ENCODE results near the gene HIF1AN.

The HIF1AN gene

GRCh38 chr10:100519311-100520051, 16.3 kb upstream of the HIF1AN start, which contains the start of gene SEC31B:
TSS of gene SEC31B (minus strand) at chr10:100519861. CDS start at chr10:100516952, 2,909 bp downstream.
- Histone ChIP-seq H3K27ac (ENCODE audit: low read depth, low read length) (no peak within 1 kb of the TSS), H3K4me2 (ENCODE audit: low read depth, low read length, poor library complexity, severe bottlenecking) (no peak within 1 kb of the TSS), H2AFZ (ENCODE audit: low read depth, low read length, severe bottlenecking) (no peak within 1 kb of the TSS), H3K9me3 (ENCODE audit: insufficient read depth, low read length) (no peaks in the 10 kb centered on the region), H3K36me3 (ENCODE audit: low read length) (no peaks in the 10 kb centered on the region), H3K27me3 (ENCODE audit: low read length) (no peaks in the 10 kb centered on the region), H3F3A (ENCODE audit: insufficient read depth) (no peaks in the 10 kb centered on the region; the same call in 1 of the 2 replicates), H3K9me2 (replicated peaks; ENCODE audit: insufficient read depth, low read length) (no peaks in the 10 kb centered on the region), H3K4me3 (ENCODE audit: insufficient read depth, low read length, poor library complexity, severe bottlenecking) (no peak within 1 kb of the TSS), H4K20me1 (ENCODE audit: low read depth, low read length) (no peaks in the 10 kb centered on the region), H3K79me2 (ENCODE audit: insufficient read depth, low read length) (no peaks in the 10 kb centered on the region), H3K9ac (ENCODE audit: low read length) (no peak within 1 kb of the TSS)
- TF ChIP-seq EZH2phosphoT487 (conservative IDR thresholded peaks at IDR 0.05; ENCODE audit: low read length) (no peak), CTCF (IDR thresholded peaks at IDR 0.05; ENCODE audit: insufficient read depth, low read length, poor library complexity, severe bottlenecking) (no peak)

GRCh38 chr10:100520811-100521210, 14.9 kb upstream of the HIF1AN start:
- no peaks in the 10 kb centered on the region for H3K9me3 ChIP-seq (ENCODE audit: insufficient read depth, low read length)
- no peaks in the 10 kb centered on the region for H3K27me3 ChIP-seq (ENCODE audit: low read length)
- H3K36me3 ChIP-seq (ENCODE audit: low read length), result peaks cover under 1% of the 10 kb centered on the region; the same call in 1 of the 2 replicates
- H3K4me2 ChIP-seq (ENCODE audit: low read depth, low read length, poor library complexity, severe bottlenecking), result no peak overlapping the region
- no peak overlapping the region for H3K9ac ChIP-seq (ENCODE audit: low read length)
- H4K20me1 ChIP-seq (ENCODE audit: low read depth, low read length), result no peaks in the 10 kb centered on the region
- H3F3A ChIP-seq (ENCODE audit: insufficient read depth), result no peaks in the 10 kb centered on the region; the same call in 1 of the 2 replicates
- no peak overlapping the region for H3K27ac ChIP-seq (ENCODE audit: low read depth, low read length)
- no peak overlapping the region for H2AFZ ChIP-seq (ENCODE audit: low read depth, low read length, severe bottlenecking)
- no peaks in the 10 kb centered on the region for H3K9me2 ChIP-seq (replicated peaks; ENCODE audit: insufficient read depth, low read length)
- H3K4me3 ChIP-seq (ENCODE audit: insufficient read depth, low read length, poor library complexity, severe bottlenecking), result no peak overlapping the region
- TF ChIP-seq CTCF (IDR thresholded peaks at IDR 0.05; ENCODE audit: insufficient read depth, low read length, poor library complexity, severe bottlenecking), result no peak
- H3K79me2 ChIP-seq (ENCODE audit: insufficient read depth, low read length), result no peaks in the 10 kb centered on the region

- Histone ChIP-seq H3K36me3 (ENCODE audit: low read length) (peaks cover 3% of the 10 kb centered on the region; the same call in 1 of the 2 replicates), H4K20me1 (ENCODE audit: low read depth, low read length) (no peaks in the 10 kb centered on the region), H3K9me2 (replicated peaks; ENCODE audit: insufficient read depth, low read length) (no peaks in the 10 kb centered on the region), H3F3A (ENCODE audit: insufficient read depth) (no peaks in the 10 kb centered on the region; the same call in 1 of the 2 replicates), H2AFZ (ENCODE audit: low read depth, low read length, severe bottlenecking) (no peak overlapping the region), H3K27ac (ENCODE audit: low read depth, low read length) (no peak overlapping the region), H3K4me2 (ENCODE audit: low read depth, low read length, poor library complexity, severe bottlenecking) (no peak overlapping the region), H3K4me3 (ENCODE audit: insufficient read depth, low read length, poor library complexity, severe bottlenecking) (no peak overlapping the region), H3K27me3 (ENCODE audit: low read length) (no peaks in the 10 kb centered on the region), H3K9me3 (ENCODE audit: insufficient read depth, low read length) (no peaks in the 10 kb centered on the region), H3K9ac (ENCODE audit: low read length) (no peak overlapping the region), H3K79me2 (ENCODE audit: insufficient read depth, low read length) (no peaks in the 10 kb centered on the region)
- TF ChIP-seq EZH2phosphoT487 (conservative IDR thresholded peaks at IDR 0.05; ENCODE audit: low read length) (no peak), CTCF (IDR thresholded peaks at IDR 0.05; ENCODE audit: insufficient read depth, low read length, poor library complexity, severe bottlenecking) (no peak)
These were observed 13.5 kb upstream of the HIF1AN start for GRCh38 chr10:100522107-100522801.

Data from SU-DHL-6 (cell line).